Amniotic epithelial cell (primary cell): ENCODE results near the gene UTP20.
A peak's percentile ranks its signal among the peaks of the same experiment; 100 is the strongest.

Experiments
- DNase-seq: peaks from one replicate; pipeline ENCODE4 v3.0.0-alpha.2; 2010; ENCODE audit warnings: low read depth

The UTP20 gene

DNA sequence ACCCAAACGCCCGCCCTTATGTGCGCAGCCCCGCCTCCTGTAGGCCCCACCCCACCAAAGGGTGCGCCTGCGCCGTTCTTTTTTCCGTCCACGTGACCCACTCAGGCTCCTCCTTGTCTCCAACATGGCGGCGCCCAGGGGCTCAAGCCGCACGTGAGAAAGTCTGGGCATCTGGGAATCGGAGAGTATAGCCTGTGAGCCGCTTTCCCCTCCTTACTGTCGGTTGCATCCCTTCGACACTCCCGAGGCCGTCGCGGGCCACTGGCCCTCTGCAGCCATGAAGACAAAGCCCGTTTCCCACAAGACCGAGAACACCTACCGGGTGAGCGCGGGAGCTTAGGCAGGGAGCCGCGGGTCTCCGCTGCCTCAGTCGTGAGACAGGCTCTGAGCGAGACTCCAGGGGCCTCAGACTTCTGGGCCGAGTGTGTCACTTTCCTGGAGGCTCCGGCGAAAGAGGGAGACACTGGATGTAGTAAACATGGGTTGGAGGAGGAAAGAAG is at the start of gene UTP20:
Gene UTP20, plus strand, starts transcription at position 100 of the 500 bp plus-strand sequence. Its CDS starts 178 bp downstream, at position 278.
- DNase-seq: peak; percentile 75

DNA sequence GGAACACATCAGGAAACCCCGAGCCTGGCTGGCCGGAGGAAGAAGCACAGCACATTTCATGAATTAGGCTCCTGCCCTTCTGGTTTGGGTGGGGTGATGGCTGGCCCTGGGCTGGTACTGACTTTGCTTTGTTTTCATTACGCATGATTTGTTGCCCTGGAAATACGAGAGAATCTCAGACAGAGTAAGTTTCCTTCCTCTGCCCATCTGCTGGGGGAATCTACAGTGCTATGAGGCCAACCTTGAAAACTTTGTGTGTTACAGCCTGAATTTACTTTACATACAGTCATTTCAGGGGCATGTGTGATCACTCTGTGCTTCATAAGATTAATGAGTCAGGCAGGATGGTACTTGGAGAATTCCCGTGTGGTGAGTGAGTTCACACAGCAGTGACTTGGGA is 49.4 kb upstream of the UTP20 start:
- DNase-seq: peak; percentile 72

DNA sequence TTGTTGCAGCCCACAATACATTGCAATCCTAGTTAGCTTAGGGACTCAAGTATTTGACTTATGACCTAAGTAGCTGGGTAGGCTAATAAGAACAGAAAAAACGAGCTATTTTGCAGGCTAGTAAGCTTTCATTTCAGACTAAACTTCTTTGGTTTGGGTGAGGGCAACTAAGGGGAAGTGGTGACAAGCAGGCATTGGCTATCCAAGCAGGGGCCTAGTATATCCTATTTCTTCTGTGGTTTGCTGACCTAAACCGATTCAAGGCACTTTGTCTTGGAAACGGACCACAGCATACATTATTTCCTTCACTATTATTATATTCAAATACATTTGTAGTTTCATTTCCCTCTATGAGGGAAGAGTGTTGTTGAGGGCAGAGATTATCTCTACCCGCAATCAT is 48.3 kb upstream of the UTP20 start:
- DNase-seq: no peak

DNA sequence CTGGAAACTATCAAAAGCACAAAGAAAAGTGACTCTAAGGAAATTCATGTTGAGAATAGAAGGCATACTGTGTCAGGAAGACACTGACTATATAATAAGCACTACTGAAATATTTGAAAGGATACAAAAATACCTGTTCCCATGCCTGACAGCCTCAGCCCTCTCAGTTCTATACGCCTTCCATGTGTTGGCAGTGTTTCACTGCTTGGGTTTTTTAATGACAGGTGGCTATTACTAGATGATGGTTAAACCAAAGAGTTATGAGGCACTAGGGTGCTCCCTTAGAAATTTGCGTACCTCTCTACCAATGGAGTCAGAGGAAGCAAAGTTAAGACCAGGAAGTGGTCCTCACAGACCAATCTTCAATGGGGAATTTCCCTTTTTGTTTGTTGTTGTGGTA is 44.2 kb upstream of the UTP20 start:
- no peak for DNase-seq

DNA sequence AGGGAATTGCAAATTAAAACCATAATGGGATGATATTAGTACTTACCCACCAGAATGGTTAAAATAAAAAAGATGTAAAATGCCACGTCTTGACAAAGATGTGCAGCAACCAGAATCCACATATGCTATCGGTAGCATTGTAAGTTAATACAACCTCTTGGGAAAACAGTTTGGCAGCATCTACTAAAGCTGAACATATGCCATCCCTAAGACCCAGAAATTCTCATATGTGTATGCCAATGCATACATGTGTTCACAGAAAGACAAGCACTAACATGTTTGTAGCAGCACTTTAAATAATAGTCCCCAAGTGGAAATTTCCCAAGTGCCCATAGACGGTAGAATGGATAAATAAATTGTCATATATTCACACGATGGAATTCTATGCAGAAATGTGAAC is 41.6 kb upstream of the UTP20 start:
- DNase-seq: no peak

DNA sequence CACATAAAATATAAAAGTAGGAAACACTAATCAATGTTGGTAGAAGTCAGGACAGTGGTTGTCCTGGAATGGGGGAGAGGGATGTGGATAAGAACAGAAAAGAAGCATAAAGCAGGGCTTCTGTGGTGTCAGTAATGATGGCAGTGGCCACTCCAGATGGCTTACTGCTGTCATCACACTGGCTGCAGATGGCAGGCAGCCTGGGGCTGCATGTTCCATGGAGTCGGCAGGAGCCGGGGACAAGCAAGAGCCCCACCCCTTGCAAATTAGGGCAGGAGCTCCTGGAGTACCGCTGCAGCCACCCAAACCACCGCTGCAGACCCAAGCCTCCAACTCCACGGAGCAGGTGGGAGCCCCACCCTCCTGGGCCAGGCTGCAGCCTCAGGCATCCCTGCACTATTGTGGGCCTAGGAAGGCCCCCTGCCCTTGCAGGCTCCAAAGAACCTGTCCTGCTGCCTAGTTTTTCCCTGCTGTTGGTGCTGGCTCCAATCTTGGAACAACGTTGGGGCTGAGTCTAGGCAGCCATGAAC is 41.0 kb upstream of the UTP20 start:
- DNase-seq: no peak

DNA sequence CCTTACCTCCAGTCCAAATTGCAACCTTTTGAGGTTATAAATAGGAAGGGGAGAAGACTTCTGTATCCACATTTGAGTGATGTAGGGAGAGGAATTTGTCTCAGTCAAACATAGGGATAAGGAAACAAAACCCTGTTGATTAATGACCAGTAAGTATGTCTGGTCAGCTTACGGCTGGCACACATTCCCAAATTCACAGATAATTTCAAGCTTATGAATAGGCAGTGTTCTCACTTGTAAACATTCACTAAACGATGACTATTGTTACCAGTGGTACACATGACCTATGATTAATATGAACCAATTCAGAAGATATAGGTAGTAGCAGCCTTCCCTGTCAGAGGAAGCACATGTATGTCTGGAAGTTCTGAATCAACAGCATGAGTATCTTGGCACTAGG is 36.8 kb upstream of the UTP20 start:
- no peak for DNase-seq

DNA sequence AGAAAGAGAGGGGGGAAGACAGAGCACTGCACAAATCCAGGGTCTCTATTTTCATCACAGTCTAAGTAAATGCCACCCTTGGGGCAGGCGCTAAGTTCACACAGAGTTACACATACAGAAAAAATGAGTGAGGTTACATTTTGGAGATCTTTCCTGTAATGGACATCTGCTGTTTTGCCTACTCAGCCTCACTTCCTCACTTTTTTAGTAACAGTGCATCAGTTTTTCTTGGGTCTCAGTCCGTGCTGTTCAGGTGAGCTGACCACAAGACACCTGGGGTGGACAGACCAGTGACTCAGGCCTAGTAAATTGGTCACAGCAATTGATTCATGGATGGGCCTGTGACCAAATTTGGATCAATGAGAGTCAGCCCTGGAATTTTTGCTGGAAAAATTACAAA is 36.3 kb upstream of the UTP20 start:
- DNase-seq: no peak

DNA sequence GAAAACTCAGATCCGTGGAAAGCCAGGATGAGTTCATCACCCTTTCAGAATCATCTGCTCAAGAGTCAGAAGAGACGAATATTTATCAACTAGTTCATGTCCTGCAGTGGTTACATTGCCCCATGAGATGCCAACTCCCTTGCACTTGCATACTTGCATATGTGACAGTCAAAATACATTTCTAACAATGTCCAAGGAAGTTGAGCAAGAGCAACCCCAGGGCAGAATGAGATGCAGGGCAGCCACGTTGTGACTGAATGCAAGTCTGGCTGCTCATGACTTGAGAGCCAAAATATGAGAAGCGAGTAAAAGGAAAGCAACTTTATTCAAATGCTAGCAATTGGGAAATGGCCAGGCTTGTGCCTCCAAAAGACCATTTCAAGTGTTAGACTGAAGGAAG is 23.6 kb upstream of the UTP20 start:
- DNase-seq: no peak

DNA sequence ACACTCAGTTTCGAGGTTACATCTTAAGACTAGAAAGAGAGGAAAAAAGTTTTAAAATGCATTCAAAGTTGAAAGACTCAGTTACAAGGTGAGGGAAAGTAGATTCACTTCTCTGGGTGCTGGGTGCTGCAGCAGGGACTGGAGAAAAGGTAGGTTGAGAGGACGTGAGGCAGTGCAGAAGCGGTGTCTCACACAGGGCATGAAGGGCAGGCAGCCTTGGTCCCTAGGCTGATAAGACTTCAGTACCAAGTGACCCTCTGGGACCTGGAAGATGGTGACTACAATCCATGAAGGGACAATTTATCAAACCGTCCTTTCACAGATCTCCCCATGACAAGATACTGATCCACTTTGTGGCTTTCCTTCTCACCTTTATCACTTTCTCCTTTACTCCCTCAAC is 22.5 kb upstream of the UTP20 start:
- no peak for DNase-seq

DNA sequence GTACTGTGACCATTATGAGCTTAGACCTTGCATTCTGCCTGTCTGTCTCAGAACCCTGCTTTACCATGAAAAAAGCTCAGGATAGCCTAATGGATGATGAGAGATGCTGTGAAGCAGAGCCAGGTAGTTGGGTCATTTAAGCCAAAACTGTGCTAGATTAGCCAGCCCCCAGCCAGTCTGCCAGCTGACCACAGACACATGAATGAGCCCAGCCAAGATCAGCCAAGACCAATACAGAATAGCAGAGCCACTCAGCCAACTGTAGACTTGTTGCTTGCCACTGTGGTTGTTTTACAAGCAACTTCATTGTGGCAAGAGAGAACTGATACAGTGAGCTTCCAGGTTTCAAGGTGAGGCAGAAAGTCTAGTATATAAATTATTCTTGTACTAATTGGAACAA is 12.8 kb upstream of the UTP20 start:
- DNase-seq: no peak

DNA sequence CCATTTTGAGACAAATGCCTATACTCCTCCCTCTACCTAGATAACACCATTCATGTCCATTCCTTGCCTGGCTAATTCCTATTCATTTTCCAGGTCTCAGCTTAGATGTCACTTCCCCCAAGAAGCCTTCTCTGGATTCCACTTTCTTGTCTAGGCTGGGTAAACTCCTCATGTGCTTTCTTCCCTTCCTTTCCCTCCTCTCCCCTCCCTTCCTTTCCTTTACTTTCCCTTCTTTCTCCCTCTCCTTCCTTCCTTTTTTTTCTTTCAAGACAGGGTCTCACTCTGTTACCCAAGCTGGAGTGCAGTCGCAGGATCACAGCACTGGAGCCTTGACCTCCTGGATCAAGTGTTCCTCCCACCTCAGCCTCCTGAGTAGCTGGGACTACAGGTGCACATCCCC is 3.5 kb upstream of the UTP20 start:
- no peak for DNase-seq

DNA sequence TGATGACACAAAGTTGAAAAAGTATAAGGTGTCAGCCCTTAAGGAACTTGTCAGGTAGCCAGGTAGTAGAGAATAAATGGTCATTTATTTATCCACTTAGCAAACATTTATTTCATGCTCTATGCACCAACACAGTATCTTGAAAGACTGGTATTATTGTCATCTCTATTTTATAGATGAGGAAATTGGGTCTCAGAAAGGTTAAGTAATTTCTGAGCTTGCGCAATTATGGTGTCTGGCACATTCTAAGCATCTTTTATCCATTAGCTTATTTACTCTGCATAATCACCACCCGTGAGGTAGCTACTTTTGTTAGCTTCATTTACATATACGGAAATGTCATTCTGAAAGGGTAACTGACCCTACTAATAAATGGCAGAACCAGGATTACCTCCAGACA is 2.5 kb upstream of the UTP20 start:
- peak; percentile 2 for DNase-seq

DNA sequence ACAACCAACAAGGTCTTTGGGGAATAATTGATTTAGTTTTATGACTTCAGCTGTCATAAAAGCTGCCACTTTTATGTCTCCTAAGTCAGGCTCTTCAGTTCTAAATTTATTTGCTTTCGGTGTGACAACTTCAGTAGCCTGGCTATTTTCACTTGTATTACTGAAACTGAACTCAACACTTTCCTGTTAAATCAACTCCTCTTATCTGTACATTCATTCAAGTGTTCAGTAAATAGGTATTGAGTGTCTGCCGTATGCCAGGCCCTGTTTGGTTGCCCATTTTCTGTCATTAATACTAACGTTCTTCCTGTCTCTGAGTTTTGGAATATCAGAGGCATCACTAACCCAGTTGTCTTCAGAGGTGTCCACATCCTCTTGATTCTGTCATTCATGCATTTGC is 7.5 kb downstream of the UTP20 start:
- no peak for DNase-seq

DNA sequence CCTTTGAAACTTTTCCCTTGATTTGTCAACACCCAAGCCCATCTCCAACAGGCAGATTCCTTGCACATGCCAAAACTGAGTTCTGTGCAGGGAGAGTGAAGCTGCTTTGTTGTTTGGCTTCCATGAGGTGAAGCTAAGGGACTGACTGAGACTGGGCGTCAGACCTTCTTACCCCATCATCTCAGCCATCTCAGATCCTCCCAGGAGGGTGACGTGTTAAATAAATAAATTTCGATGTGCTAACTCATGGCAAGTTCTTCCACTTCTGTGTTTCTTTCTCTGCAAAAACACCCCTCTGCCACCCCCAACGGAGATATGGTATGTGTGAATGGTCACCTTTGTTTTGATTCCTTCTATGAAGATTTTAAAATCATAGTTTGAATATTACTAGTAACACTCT is 17.8 kb downstream of the UTP20 start:
- DNase-seq: no peak

DNA sequence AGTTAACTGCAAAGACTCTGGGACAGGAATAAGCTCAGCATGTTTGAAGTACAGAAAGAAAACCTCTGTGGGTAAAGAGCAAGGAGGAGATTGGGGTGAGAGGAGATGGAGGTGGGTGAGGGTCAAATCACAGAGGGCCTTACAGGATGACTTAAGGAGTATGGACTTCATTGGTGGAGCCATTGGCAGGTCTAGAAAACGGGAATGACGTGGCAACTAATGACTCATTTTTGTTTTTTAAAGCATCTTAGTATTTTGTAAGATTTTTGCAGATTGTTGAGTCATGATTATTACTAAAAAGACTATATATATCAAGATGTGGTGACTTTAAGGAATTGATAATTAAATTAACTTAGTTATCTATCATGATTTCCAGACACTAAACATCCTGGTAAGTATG is 18.5 kb downstream of the UTP20 start:
- peak; percentile 80 for DNase-seq

DNA sequence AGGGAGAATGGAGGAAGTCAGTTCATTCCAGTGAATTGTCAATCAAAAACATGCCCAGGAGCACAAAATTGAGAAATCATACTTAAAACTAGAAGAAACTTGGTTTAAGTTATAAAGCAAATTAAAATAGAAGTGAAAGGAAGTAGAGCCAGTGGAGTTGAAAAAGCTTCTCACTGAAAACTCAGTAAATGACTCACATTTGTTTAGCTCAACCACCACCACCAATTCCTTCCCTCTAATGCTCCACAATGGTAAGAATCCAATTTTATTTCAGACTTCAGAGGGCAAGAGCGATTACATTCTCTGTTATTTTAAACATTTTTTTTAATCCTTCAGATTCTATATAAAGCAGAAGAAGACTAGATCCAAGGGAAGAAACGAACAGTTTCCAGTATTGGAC is 19.4 kb downstream of the UTP20 start:
- DNase-seq: peak; percentile 3

DNA sequence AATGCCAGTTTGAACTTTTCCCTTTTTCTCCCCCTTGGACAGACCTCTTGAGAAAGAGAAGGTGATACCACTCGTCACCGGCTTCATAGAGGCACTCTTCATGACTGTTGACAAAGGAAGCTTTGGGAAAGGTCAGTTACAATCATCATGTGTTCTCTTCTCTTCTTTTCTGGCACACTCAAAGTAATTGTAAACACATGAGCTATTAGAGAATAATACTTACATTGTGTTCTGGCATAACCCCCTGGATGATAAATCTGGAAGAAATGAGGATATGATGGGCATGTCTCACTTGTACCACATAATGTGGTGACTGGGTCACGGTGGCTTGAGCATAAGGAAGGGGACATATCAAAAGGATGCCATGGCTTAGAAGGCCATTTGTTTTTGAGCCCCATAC is 20.0 kb downstream of the UTP20 start:
- no peak for DNase-seq

DNA sequence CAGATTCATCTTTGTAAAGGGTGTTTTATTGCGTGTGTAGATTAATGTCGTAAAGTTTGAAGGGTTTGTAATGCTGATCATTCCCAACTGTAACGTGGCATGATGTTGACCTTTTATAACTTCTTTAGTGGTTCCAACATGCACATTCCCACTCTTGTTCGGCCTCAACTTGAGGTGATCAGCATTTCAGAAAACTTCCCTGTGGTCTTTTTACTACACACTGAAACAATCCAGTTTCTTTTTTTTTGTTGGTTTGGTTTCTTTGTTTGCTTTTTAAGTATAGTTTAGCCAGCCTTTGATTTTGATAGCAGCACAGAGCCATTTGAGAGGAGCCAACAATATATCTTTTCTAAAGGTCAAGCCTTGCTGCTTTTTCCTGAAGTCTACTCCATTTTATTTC is 22.8 kb downstream of the UTP20 start:
- DNase-seq: no peak

DNA sequence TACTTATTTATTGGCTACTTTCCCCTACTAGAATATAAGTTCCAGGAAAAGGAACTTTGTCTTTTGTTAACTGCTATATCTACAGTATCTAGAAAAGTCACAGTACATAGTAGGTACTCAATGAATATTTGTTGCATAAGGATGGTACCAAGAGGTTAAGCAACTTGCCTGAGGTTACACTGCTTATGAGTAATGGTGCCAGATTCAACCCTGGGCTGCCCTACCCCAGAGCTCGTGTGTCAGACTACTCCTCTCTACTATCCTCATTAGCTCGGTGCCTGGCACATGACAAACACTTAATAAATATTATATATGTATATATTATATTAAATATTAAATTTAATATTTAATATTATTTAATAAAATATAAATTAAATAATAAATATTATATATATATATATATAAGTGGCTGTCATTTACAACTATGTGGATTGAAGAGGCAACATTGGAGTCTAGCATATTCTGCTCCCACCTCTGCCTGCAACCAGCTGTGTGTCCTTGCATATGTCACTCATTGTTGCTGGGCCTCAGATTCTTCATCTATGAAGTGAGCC is 25.4 kb downstream of the UTP20 start:
- peak; percentile 5 for DNase-seq

DNA sequence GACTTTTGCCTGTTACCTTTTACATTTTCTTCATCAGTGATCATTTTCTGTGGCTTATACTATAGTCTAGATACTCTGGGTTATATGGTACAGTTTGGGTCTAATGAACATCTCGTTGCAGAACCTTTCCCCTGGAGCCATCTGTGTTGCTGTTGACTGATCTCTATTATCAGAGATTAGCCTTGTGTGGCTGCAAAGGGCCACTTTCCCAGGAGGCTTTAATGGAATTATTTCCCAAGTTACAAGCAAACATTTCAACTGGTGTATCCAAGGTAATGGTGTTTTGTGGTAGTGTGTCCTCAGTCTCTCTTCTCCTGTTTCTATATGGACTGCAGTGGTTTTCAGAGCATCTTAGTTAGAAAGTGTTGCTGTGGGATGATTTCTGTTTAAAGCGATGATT is 25.9 kb downstream of the UTP20 start:
- DNase-seq: no peak

DNA sequence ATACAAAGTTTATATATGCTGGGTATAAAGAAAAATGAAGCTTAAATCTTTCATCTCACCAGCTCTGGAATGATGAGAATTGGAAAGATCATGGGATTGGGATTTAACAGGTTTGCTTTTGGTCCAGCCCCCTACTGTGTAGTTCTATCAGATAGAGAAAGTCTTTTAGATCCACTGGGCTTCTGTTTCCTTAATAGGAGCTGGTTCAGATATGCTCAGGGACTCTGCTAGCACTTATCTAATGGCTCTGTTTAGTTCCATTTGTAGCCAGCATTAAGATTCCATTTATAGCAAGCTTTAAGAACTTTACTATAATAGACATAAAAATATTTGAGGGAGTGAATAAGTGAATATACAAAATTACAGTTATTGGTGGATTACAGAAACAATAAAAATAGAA is 42.6 kb downstream of the UTP20 start:
- no peak for DNase-seq

DNA sequence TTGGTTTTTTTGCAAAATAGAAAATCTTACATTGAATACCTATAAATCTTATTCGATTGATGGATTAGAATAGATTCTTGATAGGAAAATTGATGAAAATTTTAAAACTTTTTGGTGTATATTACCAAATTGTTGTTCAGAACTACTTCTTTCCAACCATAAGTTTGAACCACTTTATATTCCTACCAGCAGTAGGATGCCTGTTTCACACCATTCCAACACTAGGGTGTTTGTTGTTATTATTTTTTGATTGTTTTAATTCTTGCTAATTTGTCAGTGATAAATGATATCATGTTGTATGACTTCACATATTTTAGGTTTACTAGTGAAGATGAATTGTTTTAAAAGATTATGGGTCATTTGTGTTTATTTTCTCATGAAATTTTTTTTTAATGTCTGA is 43.4 kb downstream of the UTP20 start:
- DNase-seq: no peak

DNA sequence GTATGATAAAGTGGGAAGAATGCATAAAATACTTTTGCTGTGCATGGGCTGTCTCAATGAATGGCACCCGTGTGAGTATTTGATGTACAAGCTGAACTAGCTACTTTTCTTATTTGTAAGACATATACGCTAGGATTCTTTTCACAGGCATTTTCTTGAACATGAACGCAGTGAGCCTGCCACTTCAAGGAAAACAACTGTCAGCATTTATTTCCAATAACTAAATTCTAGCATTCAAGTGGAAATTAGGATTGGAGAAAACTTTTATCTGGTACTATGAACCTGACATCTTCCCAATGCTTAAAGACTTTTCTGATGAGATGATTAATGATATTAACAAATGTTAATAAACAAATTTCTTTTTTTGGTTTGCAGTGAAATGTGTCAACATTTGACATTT is 45.7 kb downstream of the UTP20 start:
- no peak for DNase-seq

DNA sequence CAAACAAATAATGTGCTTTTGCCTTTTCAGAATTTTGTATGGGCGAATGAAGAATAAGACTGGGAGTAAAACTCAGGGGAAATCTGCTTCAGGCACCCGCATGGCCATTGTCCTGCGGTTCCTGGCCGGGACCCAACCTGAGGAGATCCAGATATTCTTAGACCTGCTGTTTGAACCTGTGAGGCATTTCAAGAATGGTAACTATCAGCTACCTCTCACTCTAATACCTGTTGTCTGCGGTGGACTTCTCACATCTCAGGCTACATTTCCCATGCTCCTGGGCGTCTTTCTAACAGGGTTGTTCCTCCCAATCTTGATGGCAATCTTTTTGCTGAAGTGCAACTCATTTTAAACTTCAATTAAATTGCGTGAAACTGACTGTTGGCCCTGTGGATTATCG is 47.1 kb downstream of the UTP20 start:
- no peak for DNase-seq
